GM18511 (cell line): ENCODE results near the gene ZFHX3.
A peak's percentile ranks its signal among the peaks of the same experiment; 100 is the strongest.

Source experiments
- ATAC-seq: cut with Tn5 transposase; IDR thresholded peaks from one replicate; pipeline ENCODE4 v1.9.1; 2021; ENCODE audit warnings: mild to moderate bottlenecking, moderate library complexity; ENCODE audit not compliant: unreplicated experiment

Gene ZFHX3

DNA sequence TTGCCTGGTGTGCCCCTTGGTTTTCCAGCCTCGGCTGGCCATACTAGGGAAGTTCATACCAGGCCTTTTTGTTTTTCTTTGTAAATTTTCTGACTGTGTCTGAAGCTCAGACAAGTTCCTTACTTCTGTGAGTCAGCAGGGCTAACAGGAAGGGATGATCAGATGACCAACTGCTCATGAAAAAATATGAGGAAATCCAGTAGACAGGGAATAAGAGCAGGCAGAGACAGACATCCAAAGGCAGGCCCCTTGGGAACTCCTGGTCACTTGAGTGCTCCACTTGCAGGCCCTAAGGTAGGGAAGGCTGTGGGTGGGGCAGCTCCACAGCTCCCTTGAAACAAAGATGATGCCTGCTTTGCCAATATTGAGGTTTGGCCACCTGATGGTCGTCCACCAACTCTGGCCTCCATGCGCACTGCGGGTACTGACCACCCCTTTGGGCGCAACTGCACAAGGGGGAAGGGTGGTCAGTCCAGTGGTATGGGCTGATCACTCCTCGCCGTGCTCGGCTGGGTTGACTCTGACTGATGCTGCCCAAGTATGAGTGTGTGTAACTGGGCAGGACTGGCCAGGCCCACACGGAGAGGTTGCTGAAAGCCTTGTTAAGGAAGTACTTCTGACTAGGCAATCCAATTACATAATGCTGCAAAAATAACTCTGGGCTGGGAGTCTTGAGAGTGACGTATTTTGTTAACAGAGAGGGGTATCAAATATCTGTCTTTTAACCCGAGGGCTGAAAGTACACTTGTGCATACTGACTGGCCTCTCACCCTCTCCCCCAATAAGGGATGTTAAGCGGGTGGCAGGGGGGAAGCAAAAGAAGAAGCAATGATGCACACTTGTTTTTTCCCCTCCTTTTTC lies 20.8 kb upstream of the ZFHX3 start:
- no peak for ATAC-seq

DNA sequence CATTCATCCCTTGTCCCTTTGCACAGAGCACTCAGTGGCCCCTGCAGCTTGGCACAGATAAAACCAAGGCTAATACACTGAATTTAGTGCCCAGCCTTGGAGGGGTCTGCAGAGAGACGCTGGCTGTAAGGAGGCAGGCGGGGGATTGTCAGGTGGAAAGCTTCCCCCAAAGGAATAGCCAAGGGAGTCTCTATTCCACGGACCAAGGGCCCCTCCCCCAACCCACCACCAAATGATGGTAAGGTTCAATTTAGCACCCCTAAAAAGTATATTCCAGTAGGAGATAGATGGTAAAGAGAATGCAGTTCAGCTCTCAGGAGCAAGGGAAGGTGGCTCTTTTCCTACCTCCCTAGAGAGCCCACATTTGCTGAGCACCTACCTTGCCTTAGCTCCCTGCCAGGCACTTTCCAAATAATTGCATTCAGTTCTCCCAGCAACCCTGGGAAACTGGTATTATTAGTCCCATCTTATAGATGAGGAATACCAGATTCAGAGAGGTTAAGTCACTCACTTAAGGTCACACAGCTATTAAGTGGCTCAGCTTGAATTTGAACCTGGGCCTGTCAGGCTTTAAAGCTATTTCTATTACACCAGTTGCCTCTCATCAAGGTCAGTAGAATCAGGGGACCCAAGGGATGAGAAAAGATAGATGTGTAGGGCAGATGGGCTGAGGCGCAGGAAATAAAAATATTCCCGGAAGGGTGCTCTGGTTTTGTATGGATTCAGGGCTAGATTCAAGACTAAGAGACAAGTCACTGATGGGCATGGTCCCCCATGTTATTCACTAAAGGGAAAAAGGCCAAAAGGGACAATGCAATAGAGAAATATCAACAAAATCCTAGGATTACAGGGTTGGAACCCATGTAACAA lies 20.0 kb upstream of the ZFHX3 start:
- no peak for ATAC-seq

DNA sequence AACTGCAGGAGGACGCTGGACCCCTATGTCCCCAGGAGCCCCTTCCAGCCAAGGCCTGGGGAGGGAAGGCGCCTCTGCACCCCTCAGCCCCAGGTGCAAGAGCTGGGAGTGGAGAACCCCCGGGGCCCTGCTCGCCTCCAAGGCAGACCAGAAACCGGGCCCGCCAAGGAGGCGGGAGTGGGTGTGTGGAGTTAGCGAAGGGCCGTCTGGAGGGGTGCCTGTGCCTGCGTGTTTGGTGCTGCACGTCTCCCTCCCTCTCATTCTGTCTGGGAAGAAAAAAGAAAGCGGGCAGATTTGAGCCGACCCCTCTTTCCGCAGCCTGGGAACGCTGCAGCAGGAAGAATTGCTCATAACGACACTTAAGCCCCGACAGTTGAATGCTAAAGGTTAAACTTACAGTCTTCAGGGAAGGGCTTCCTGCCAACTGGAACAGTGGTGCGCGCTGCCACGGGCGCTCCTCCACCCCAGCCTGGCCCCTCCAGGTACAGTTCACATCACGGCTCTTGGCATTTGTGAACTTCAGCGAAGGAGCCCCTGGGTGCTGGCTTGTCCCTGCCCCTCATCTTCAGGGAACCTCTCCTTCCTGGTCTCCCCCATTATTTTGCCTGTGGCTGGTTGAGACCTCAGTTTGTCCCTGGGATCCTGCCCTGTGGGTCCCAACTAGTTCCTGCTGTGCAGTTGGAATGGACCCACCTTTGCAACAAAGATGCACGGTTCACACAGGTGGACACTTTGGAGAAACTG lies 19.2 kb upstream of the ZFHX3 start:
- no peak for ATAC-seq

DNA sequence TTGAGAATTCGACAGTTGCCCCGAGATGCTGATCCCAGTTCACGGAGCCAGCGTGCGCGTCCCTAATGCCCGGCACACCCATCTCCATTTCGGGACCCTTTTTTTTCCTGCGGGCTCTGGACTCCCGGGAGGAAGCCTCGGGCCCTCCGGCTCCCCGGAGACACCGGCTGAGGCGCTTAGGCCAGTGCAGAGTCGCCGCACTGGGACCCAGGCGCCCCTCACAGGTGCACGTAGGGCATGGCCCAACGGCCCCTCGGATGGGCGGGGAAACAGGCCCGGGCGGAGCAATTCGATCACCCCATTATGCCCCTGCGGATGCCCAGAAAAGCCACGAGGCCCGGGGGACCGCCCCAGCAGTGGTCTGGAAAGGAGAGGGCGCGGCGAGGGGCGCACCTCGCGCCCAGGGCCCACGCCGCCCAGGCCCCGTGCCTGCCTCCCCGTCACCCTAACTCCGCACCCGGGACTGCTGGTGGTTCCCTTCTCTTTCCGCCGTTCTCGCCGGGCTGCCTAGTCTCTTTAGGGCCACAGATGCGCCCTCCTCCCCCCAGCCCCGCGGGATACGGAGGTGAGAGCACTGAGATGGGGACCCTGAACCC lies 18.5 kb upstream of the ZFHX3 start:
- ATAC-seq = no peak

DNA sequence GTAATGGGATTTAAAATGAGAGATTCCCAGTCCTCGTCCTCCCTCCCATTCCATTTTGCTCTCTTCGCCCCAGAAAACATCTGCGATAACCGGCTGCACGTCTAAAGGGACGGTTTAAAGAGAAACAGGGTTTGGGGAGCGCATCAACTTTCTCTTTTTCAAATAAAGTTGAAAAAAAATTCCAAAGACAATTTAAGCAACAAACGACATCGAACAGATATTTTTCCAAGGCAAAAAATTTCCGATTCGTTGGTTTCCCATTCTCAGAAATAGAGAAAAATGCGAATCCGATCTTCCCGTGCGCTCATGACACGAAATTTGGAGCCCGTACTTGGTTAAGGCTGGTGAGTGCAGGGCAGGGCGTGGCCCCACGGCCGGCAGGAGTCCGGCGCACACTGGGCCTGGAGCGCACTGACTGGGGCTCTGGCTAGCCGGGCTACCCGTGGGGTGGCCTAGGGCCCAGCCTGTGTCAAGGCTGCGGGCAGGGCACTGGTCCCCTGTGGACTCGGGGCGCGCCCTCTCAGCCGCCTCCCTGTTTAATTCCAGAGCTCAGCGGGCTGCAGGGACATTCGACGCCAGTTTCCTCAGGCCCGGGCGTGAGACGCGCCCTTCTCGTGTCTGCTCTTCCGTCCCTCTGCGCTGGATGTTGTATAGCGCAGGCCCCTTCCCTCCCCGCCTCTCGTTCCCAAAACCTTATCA lies 17.9 kb upstream of the ZFHX3 start:
- no peak for ATAC-seq

DNA sequence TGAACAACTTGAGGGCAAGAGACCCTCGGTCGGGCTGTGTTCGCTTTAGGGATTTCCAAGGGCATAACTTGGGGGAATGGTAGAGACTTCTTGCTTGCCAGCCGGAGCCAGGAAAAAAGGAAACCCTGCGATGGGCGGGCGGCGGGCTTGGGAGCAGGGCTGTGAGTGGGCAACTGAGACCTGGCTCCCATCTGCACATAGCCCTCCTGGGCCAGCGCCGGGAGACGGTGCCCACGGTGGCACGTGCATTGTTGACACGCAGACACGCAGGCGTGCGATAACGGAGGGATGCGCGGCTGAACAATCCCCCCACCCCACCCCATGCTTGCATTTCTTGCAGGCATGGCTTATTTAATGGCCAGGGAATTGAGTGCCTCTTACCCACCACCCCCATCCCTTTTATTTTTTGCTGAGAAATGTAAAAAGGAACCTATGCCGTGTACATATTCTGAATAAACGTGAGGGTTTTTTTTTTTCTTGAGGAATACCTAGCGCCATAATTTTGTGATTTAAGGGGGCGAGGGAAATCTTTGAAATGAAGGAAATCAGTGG lies 17.1 kb upstream of the ZFHX3 start:
- ATAC-seq = no peak

DNA sequence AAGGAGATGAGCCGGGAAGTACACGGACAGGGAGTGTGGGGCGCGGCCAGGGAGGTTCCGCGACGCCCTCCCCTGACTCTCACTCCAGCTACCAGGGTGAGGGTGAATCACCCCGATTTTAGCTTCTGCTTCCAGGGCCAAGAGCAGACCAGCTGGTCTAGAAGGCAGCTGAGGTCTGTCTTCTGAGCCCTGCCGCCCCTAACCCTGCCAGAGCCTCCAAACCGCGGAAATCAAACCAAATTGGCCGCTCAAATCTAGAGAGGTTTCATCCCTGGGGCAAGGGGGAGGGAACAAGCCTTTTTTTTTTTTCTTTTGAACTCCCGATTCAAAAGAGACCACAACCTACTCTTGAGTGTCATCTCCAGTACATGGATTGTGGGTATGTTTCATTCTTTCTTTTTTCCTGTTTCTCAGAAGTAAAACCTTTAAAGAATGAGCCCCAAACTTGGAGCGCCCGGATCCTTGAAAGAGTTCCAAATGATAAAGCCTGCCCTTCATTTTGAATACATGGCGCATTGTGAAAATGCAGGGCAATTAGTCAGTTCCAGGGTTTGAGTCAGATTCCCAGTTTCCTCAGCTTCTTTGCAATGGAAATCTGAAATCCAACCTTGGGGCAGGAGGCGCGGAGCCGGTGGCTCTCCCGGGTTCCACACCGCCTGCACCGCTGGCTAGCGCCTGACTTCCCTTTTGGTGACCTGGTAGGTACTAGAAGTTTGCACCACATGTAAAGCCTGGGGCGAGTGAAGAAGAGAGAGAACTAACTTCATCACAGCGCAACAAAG lies 16.5 kb upstream of the ZFHX3 start:
- no peak for ATAC-seq

DNA sequence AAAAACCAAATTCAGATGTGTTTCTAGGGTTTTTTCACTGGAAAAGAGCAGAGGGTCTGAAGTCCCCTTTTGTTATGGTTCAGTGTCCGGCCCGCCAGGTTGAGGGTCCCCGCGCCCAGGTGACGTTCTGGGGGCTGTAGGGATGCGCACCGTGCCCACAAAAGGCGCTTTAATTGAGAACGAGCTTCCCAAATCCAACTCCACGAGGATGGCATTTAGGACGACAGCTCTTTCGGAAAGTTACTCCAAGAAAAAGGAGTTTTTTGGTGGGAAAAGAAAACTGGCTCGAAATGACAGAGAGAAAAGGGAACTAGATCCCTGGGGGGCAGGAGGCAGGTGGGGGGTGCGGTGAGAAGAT lies 15.9 kb upstream of the ZFHX3 start:
- no peak for ATAC-seq

DNA sequence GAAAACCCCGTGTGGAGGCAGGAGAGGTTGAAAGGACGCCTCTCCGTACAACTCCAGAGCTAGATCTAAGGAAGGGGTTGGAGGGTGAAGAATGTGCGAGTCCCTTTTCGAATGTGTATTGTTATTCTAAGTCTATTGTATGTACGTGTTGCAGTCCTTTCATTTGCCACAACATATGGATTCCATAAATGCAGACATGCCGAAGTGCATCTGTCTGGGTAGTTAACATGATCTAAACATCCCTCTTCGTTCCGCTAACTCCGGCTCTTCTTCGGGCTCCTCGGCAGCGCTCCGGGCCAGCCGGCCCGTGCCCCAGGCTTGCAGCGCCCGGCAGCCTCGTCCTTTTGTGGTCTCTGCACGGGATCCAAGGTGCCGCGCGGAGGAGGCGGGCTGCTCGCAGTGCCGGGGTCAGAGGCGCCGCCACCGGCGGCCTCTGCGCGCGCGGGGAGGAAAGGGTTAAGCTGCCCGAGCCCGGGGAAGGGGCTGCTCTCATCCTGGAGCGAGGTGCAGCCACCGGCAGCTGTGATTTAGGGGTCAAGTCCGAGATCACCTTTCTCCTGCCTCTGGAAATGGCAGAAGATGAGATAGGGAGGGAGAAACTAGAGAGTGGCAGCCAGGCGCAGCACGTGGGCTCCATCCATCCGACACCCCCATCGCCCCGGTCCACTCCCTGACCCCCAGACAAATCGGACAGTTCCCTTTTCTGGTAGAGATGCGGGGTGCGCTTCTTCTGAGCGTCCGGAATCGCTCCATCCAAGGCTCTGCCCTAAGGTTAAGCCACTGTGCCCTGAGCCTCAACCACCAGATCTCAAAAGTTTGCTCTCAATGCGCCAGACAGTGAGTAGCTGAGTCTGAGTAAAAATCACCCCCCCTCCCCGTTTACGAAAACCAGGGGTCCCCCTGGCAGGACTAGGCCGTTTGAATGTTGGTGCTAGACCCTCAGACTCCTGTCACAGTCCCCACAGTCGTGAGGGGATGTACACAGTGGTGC lies 15.1 kb upstream of the ZFHX3 start:
- ATAC-seq = no peak

DNA sequence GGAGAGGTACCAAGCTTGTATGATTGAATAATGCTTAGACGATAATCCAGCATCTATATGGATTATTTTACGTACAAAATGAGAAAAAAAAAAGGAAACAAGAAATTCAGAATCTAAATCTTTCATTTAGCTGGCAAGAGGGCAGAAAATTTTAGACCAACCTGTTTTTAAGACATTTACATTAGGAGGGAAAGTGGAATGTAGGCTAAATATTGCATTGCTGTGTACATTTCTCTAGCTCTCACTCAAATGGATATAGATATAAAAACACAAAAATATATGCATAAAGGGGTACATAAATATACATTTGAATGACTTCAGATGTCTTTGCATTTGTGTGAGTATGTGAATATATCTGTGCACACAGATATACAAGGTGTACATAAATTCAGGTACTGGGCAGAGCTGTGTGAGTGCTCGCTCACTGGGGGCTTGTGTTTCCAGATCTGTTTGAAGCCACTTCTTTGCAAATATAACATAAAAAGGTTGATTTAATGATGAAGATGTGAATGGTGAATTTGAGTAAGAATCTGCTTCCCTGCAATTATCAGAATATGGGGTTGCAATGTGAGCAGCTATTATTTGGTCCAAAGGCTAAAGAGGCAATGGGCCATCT lies 14.2 kb upstream of the ZFHX3 start:
- no peak for ATAC-seq

DNA sequence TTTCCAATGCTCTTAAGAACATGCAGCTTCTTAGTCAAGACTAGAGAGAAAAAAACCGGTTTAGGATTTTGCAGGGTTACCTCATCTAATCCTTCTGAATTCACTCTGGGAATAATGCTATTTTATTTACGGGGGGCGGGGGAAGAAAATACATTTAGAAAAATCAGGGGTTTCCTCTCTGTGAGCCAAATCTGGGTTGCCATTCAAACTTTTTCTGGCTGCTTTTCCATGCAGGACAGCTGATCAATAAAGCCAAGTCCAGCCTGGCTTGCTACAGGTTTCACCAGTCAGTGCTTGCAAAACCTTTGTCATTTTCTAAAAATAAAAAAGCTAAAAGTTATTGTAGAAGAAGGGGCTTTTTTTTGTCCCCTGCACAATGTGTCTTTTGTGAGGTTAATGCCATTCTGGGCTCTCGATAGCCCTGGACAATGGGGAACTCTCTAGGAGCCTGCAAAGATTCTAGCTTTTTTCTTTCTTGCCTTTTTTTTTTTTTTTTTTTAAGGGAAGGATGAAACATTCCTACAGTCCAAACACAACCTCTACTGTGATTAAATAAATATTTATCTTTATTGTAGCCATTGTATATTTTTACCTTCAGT lies 13.1 kb upstream of the ZFHX3 start:
- no peak for ATAC-seq

DNA sequence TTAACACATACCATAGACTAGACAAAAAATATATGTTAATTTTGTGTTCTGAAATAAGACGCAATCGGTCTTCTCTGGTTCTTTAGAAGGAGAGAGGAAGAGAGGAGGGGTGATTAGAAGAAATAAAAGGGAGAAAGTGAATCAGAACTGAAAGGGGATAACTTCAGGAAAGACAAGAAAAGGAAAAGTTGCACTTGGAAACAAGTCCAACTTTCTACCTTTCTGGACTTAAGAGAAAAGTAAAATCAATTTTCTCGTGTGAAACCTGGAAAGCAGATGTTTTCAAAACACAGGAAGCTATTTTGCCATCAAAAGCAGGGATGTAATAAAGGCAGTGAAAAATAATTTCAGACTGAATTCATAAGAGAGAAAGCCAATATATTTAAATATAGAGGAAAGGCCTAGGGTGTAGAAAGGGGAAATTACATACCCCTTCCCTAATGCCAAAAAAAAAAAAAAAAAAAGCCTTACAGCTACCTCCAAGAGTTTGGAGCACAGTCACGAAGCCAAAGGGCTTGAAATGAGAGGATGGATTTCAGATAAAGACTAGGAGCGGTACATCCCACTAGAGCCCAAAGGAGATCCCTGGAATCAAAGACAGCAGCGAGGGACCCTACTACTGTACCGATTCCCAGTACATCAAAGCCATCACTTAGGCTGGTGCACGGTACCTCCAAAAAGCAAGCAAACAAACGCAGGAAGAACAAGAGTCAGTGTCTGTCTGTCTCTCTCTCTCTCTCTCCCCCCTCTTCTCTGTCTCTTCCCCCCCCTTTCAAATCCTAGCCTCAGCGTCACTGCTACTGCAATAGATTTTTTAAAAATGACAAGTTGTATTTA lies 12.1 kb upstream of the ZFHX3 start:
- ATAC-seq = no peak

DNA sequence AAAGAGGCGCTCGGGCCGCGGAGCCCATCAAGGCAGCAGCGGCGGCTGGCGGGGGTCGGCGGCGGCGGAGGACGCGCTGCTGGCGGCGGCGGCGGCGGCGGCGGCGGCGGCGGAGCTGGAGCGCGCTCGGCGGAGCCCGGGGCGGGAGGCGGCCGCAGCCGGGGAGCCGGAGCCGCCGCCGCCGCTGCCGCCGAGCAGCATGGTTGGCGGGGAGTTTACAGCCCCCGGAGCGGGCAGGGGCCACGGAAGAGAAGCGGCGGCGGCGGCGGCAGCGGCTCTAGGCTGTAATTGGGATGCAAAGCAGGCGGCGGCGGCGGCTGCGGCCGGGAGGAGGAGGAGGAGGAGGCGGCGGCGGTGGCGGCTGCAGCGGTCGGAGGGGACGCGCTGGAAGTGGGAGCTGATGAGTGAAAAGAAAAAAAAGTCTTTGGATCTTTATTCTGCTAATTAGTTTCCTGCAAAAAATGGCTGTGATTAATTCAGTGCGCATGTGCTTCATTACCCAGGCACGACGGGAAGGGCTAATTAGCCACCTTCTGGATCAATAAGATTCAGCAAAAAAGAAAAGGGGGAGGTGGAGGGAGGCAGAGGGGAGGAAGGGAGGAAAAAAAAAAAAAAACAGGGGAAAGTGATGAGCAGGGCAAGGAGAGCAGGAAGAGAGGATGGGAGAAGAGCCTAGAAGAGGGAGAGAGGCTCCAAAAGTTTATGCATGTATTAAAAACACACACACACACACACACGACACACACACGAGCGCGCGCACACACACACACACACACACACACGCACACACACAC lies 10.9 kb upstream of the ZFHX3 start:
- peak; percentile 34 for ATAC-seq

DNA sequence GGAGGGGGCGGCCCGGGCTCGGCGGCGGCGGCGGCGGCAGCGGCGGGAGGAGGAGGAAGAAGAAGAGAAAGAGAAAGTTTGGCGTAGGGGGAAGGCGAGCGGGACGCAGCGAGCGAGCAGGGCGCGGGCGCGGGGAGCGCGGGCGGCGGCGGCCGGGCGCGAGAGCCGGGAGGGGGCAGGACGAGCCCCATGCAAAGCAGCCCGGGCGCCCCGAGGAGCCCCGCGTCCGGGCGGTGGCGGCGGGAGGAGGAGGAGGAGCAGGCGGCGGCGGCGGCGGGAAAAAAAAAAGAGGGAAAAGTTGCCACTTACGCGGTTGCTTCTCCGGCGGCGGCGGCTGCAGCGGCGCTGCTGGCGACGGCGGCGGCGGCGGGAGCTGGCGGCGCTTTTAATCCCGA lies 10.3 kb upstream of the ZFHX3 start:
- peak; percentile 78 for ATAC-seq

DNA sequence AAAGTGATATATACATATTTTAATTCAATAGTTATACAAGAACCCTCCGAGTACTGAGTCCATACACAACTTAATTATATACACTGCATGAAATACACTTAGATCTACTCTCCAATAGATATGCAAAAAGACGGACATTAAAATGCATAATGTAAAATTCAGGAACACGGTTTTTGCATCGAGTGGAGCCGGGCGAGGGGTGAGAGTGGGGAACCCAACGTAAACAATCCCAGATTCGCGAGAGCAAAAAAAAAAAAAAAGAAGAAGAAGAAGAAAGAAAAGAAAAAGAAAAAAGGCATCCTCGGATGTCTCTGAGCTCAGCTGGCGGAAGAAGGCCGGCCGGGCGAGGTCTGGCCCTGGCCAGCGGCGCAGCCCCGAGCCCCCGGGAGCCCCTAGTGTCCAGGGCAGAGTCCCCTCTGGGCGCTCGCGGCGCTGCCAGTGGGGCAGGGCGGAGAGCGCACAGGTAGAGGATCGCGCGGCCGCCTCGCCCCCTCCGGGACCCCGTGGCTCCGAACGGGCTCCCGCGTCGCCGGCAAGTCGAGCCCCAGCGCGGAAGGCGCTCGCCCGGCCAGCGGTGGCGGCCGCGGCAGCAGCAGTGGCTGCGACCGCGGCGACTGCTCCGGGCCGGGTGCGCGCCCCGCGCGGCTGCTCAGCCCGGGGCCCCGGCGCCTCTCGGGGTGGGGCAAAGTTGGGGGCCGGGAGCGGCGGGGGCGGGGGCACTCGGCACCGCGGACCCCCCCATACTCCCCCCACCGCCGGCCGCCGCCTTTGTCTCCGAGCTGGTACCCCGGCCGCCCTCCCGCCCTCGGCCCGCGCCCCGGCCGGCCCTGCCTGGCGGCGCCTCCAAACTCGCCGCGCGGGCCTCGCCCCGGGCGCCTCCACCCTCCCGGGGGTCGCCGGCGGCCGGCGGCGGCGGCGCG lies 9.6 kb upstream of the ZFHX3 start:
- ATAC-seq = peak; percentile 49
